Kidney (tissue), 14 donors: ENCODE data around the gene INTS1. TPM values are rescaled to one million over a fixed set of nuclear protein-coding genes. Genes with fewer than 3 reads are reported as not detected.

ENCODE experiments used
- DNase-seq, 5 donors: peaks; one replicate each; pipeline ENCODE4 v3.0.0-alpha.2; 2013 to 2020
- FAIRE-seq: peaks from 2 replicates; lab custom pipeline; 2012; peaks lifted over from hg19 to GRCh38; lab: Jason Lieb, UNC
- H3K27ac ChIP-seq, 2 donors: one replicate each; pipeline ENCODE4 v1.7.0; 2013; ENCODE audit warnings: low read depth in 2 of 2, low read length in 2 of 2, inconsistent platforms in 1 of 2
- H3K27me3 ChIP-seq: one replicate; pipeline ENCODE4 v1.7.1; 2013; ENCODE audit warnings: low read length, inconsistent platforms; ENCODE audit not compliant: control insufficient read depth, insufficient read depth
- H3K36me3 ChIP-seq, 3 donors: one replicate each; pipeline versions ENCODE4 v1.7.0 to v1.7.1; 2013; ENCODE audit warnings: low read length in 3 of 3, control low read depth in 1 of 3, inconsistent platforms in 1 of 3; ENCODE audit not compliant: insufficient read depth in 3 of 3, control insufficient read depth in 2 of 3
- H3K4me1 ChIP-seq, 3 donors: one replicate each; pipeline versions ENCODE4 v1.7.0 to v1.7.1; 2013; ENCODE audit warnings: low read length in 3 of 3, inconsistent platforms in 1 of 3, low read depth in 1 of 3; ENCODE audit not compliant: control insufficient read depth in 2 of 3, insufficient read depth in 2 of 3
- H3K4me3 ChIP-seq, 3 donors: one replicate each; pipeline versions ENCODE4 v1.7.0 to v1.8.1; 2013; ENCODE audit warnings: low read length in 3 of 3, control low read depth in 1 of 3, inconsistent platforms in 1 of 3
- H3K9ac ChIP-seq, 3 donors: one replicate each; pipeline versions ENCODE4 v1.7.0 to v1.7.1; 2013; ENCODE audit warnings: low read length in 3 of 3, control low read depth in 1 of 3, inconsistent platforms in 1 of 3
- H3K9me3 ChIP-seq, 3 donors: one replicate each; pipeline versions ENCODE4 v1.7.0 to v1.7.1; 2013; ENCODE audit warnings: low read length in 3 of 3, control low read depth in 1 of 3, inconsistent platforms in 1 of 3; ENCODE audit not compliant: control insufficient read depth in 2 of 3, insufficient read depth in 1 of 3
- CTCF ChIP-seq: IDR thresholded peaks from 3 replicates; pipeline ENCODE4 v1.5.1; 2012; ENCODE audit warnings: mild to moderate bottlenecking, moderate library complexity, borderline replicate concordance; ENCODE audit not compliant: insufficient read depth; ENCODE audit errors: extremely low read depth
- intact Hi-C: fragments of 100-400 bp; cut with DNase I; formaldehyde crosslinking; loops from one replicate; pipeline ENCODE4 v1.11.1; 2022
- polyA plus RNA-seq: library from polyadenylated mRNA; stranded (reverse); fragments of 350-450 nt; fragmentation: Illumina TruSeq; extraction: RNeasy Lipid Tissue Mini Kit (QIAGEN cat#74804); gene quantifications from one replicate; pipeline ENCODE4 v1.2.3, GENCODE V29; 2014; ENCODE audit warnings: low read depth, low replicate concordance; ENCODE audit not compliant: insufficient read depth
- total RNA-seq: library from RNA; stranded (reverse); fragmentation: NEBNext Ultra II Directional; extraction: Animal tissue kit (Norgen Biotek cat#: 25700); gene quantifications from one replicate; pipeline ENCODE4 v1.2.1, GENCODE V29; 2021
- donor health status: control.
- donor health status: control.
- donor health status: control.
- donor health status: control.
- donor health status: control.
- donor health status: DM: yes; HTN: yes; CAD: no.
- donor health status: Normal renal cell carcinoma (clear cell type).

The INTS1 gene
- total and polyA plus RNA-seq, 2 donors from 2014 or later: 62.8 to 91.3 TPM

- Histone ChIP-seq H3K36me3 (peaks cover 0 to 12% (median 0%) of the 10 kb centered on the region in 3 donors), H3K27ac (no peak overlapping the region), H3K9ac (no peak overlapping the region), H3K4me3 (no peak overlapping the region), H3K9me3 (no peaks in the 10 kb centered on the region), H3K4me1 (peaks cover 0 to 16% (median 16%) of the 10 kb centered on the region in 3 donors), H3K27me3 (no peaks in the 10 kb centered on the region)
- DNase-seq: peak in 2 of 5 donors; percentile 56 to 76
- FAIRE-seq: no peak
- intact Hi-C loops: no loop called here
- TF ChIP-seq CTCF: no peak
Measured at GRCh38 chr7:1540776-1541271, 36.6 kb upstream of the INTS1 start.

GRCh38 chr7:1539882-1540775 lies 35.9 kb upstream of the INTS1 start:
- H3K4me3 ChIP-seq: no peak overlapping the region
- peaks cover 0 to 16% (median 16%) of the 10 kb centered on the region in 3 donors for H3K4me1 ChIP-seq
- DNase-seq: peak in 2 of 5 donors; percentile 56 to 76
- FAIRE-seq: no peak
- no peak for TF ChIP-seq CTCF
- H3K9ac ChIP-seq: no peak overlapping the region
- H3K27ac ChIP-seq: no peak overlapping the region
- H3K36me3 ChIP-seq: peaks cover 0 to 12% (median 0%) of the 10 kb centered on the region in 3 donors
- intact Hi-C loops: no loop called here
- no peaks in the 10 kb centered on the region for H3K27me3 ChIP-seq
- no peaks in the 10 kb centered on the region for H3K9me3 ChIP-seq

- Histone ChIP-seq H3K9ac (peak overlapping the region in 1 of 3 donors; percentile 29), H3K4me1 (peaks cover 0 to 16% (median 16%) of the 10 kb centered on the region in 3 donors)
- DNase-seq: peak in 3 of 5 donors; percentile 40 to 84 (median 77)
Measured at GRCh38 chr7:1539181-1539881, 35.1 kb upstream of the INTS1 start.

More at GRCh38 chr7:1539181-1539881, 35.1 kb upstream of the INTS1 start:
- Histone ChIP-seq H3K27me3 (no peaks in the 10 kb centered on the region), H3K27ac (peak overlapping the region; percentile 99 to 100), H3K4me3 (no peak overlapping the region), H3K36me3 (peaks cover 0 to 12% (median 0%) of the 10 kb centered on the region in 3 donors), H3K9me3 (no peaks in the 10 kb centered on the region)
- intact Hi-C loops: no loop called here
- FAIRE-seq: no peak
- no peak for TF ChIP-seq CTCF
